ENCODE results near the gene SNAP47.

Gene SNAP47

DNA sequence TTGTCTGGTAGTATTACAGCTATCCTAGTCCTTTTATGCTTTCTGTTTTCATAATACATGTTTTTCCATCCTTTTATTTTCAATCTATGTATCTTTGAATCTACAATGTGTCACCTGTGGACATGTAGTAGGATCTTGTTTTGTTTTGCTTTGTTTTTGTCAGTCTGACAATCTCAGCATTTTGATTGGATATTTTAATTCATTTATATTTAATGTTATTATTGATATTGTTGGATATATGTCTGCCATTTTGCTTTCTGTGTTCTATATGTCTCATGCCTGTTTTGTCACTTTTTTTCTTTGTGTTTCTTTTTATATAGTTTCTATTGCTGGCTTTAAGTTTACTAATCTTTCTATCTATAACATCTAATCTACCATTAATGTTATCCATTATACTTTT lies 68.7 kb downstream of the SNAP47 start:
- DNase-seq, result no peak

DNA sequence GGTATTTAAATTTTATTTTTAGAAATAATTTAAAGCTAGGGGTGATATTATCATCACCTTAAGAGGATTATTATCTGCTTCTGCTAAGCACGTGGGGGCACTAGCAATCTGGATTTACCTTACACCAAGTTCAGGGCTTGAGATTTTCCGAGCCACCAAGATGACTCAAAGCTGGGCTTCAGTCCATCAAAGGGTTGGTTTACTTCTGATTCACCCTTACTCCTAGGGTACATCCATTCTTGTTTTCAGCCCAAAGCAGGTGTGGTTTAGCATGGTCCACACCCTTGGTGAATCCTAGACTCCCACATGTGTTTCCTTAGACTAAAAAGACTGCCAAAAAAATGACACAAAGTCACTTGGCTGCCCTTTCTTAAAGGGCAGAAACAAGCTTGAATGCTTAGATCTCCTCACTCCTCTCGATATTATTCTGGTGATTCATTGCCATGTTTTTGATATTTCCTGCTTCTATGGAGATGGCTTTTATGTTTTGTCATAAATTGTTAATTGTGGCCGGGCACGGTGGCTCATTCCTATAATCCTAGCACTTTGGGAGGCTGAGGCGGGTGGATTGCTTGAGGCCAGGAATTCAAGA lies 70.5 kb downstream of the SNAP47 start:
- DNase-seq, result no peak

DNA sequence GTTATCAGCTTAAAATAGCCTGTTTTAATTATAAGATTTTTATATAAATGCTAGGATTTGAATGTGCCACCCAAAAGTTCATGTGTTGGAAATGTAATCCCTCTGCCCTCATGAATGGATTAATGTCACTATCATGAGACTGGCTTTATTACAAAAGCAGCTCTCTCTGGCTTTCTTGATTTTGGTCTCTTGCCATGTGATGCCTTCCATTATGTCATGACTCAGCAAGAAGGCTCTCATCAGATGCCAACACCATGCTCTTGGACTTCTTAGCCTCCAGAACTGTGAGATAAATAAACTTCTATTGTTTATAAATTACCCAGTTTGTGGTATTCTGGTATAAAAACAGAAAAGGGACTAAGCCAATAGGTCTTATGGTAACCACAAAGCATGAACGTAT lies 73.3 kb downstream of the SNAP47 start:
- no peak for DNase-seq

DNA sequence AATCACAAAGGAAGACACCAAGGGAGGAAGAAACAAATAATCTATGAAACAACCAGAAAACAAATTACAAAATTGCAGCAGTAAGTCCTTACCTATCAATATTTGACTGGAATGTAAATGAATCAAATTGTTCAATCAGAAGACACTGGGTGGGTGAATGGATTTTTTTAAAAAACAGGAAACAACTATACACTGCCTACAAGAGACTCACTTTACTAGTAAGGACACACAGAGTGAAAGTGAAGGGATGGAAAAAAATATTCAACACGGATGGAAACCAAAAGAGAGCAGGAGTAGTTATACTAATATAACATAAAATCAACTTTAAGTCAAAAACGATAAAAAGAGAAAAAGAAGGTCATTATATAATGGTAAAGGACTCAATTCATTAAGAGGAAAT lies 73.8 kb downstream of the SNAP47 start:
- DNase-seq, result no peak

DNA sequence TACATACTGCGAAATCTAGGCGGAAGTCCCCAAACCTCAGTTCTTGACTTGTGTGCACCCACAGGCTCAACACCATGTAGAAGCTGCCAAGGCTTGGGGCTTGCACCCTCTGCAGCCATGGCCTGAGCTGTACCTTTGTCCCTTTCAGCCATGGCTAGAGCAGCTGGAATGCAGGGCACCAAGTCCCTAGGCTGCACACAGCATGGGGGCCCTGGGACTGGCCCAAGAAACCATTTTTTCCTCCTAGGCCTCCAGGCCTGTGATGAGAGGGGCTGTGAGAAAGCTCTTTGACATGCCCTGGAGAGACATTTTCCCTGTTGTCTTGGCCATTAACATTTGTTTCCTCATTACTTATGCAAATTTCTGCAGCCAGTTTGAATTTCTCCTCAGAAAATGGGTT lies 78.7 kb downstream of the SNAP47 start:
- DNase-seq, result no peak

DNA sequence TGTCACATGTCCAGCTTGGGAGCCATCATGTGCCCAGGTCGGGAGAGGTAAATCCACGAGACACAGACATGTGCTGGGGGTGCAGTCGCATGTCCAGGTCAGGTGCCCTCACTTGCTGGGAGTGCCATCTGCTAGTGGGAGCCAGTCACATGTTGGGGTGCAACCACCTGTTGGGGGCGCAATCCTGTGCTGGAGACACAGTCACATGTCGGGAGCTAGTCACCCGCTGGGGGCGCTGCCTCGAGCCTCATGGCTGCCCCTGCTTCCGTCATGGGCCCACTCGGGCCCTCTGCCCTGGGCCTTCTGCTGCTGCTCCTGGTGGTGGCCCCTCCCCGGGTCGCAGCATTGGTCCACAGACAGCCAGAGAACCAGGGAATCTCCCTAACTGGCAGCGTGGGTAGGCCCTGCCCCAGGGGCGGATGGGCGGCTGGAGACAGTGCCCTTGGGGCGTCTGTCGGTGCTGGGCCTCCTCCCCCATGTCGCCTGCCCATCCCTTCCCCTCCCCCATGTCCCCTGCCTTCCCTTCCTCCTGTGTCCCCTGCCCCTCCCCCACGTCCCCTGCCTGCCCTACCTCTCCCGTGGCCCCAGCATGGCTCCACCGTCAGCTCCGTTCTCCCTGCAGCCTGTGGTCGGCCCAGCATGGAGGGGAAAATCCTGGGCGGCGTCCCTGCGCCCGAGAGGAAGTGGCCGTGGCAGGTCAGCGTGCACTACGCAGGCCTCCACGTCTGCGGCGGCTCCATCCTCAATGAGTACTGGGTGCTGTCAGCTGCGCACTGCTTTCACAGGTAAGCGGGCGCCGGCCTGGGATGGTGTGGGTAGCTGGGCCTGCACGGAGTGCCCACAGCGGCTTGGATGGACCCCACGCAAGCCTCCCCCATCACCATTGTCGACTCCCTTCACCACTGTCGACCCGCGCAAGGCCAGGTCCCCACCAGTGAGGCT lies 80.5 kb downstream of the SNAP47 start, which contains the start of gene PRSS38:
PRSS38 (plus strand) TSS at position 208 of the 942 bp plus-strand sequence; CDS start at position 250, 42 bp downstream.
- DNase-seq, result no peak

DNA sequence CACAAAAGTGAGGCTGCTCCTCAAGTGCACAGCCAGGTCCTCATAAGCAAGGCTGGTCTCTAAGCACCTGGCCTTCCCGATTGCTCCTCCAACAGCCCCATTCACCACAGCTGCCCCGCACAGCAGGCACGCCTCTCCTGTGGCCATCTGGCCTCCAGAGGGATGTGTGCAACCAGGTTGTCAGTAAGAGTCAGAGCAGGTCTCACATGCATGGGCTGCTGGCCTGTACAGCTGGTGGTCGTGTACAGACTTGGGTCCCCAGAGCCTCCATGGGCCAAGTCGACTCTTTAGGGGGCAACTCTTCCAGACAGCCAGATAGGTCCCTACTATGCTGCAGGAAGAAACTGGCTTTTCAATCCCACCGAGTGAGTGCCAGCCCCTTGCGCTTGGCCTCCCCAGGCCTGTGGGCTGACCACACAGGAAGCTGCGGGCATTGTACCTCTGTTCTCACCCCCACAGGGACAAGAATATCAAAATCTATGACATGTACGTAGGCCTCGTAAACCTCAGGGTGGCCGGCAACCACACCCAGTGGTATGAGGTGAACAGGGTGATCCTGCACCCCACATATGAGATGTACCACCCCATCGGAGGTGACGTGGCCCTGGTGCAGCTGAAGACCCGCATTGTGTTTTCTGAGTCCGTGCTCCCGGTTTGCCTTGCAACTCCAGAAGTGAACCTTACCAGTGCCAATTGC lies 81.7 kb downstream of the SNAP47 start:
- no peak for DNase-seq

DNA sequence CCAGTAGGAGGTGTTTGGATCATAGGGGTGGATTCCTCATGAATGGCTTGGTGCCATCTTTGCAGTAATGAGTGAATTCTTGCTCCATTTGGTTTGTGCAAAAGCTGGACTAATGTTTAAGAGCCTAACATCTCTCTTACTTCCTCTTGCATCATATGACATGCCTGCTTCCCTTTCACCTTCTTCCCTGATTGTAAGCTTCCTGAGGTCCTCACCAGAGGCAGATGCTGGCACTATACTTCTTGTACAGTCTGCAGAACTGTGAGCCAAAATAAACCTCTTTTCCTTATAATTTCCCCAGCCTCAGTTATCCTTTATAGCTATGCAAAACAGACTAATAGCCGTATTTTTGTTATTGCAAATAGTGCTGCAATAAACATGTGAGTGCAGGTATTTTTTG lies 88.3 kb downstream of the SNAP47 start:
- DNase-seq, result no peak

DNA sequence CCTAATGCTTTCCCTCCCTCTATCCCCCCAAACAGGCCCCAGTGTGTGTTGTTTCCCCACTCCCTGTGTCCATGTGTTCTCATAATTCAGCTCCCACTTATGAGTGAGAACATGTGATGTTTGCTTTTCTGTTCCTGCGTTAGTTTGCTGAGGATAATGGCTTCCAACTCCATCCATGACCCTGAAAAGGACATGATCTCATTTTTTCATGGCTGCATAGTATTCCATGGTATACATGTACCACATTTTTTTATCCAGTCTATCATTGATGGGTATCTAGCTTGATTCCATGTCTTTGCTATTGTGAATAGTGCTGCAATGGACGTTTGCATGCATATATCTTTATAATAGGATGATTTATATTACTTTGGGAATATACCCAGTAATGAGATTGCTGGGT lies 89.0 kb downstream of the SNAP47 start:
- no peak for DNase-seq

DNA sequence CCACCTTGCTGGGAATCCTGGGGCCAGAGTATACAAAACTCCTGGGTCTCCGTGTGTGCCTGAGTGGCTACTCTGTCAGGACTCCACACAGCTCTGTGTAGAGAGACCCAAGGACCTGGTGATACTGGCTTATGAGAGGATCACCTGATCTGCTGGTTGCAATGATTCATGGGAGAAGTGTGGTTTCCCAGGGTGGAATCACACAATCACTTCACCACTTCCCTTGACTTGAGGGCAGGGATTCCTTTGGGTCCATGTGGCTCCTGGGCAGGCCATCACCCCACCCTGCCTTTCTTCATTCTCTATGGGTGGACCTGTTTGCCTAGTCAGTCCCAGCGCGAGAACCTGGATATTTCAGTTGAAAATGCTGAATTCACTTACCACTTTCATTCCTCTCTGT lies 93.6 kb downstream of the SNAP47 start:
- DNase-seq, result no peak

Data from DMS79 treated with DMSO at 0.1 percent for 48 hours (cell line).